Loucy (cell line): Measurements from ENCODE around the gene TMEM82.

ENCODE experiments used
- H2AFZ ChIP-seq: fragments of 200-600 bp; sonication (generic); 2 replicates; pipeline ENCODE4 v1.6.0; 2016; ENCODE audit warnings: antibody characterized with exemption, mild to moderate bottlenecking, low read length, moderate library complexity
- H3F3A ChIP-seq: fragments of 200-600 bp; 2 replicates; pipeline ENCODE4 v1.6.0; 2016; ENCODE audit warnings: antibody characterized with exemption, low read depth, mild to moderate bottlenecking
- H3K27me3 ChIP-seq: fragments of 200-600 bp; sonication (generic); 2 replicates; pipeline ENCODE4 v1.6.1; 2014; ENCODE audit warnings: low read length, mild to moderate bottlenecking; ENCODE audit not compliant: insufficient read depth, poor library complexity, severe bottlenecking
- H3K36me3 ChIP-seq: fragments of 200-600 bp; sonication (generic); 2 replicates; pipeline ENCODE4 v1.6.1; 2016; ENCODE audit warnings: low read length; ENCODE audit not compliant: insufficient read depth
- H3K4me1 ChIP-seq: fragments of 200-600 bp; sonication (generic); 2 replicates; pipeline ENCODE4 v1.5.1; 2014; ENCODE audit warnings: low read length, mild to moderate bottlenecking; ENCODE audit not compliant: insufficient read depth, poor library complexity, severe bottlenecking
- H3K4me2 ChIP-seq: fragments of 200-600 bp; sonication (generic); 2 replicates; pipeline ENCODE4 v1.6.0; 2014; ENCODE audit warnings: antibody characterized with exemption, low read length, low read depth, mild to moderate bottlenecking; ENCODE audit not compliant: poor library complexity, severe bottlenecking
- H3K4me3 ChIP-seq: fragments of 200-600 bp; sonication (generic); 2 replicates; pipeline ENCODE4 v1.5.1; 2014; ENCODE audit warnings: low read length, mild to moderate bottlenecking, mixed read lengths; ENCODE audit not compliant: poor library complexity, severe bottlenecking
- H3K79me2 ChIP-seq: fragments of 200-600 bp; sonication (generic); 2 replicates; pipeline ENCODE4 v1.6.1; 2014; ENCODE audit warnings: low read length; ENCODE audit not compliant: insufficient read depth
- H3K9ac ChIP-seq: fragments of 200-600 bp; sonication (generic); 2 replicates; pipeline ENCODE4 v1.6.0; 2014; ENCODE audit warnings: mild to moderate bottlenecking, low read depth, low read length, moderate library complexity; ENCODE audit not compliant: poor library complexity, severe bottlenecking
- H3K9me2 ChIP-seq: fragments of 200-600 bp; sonication (generic); replicated peaks from 2 replicates; pipeline ENCODE4 v1.6.1; 2016; ENCODE audit warnings: low read depth, low read length, mixed read lengths
- H3K9me3 ChIP-seq: fragments of 200-600 bp; sonication (generic); 2 replicates; pipeline ENCODE4 v1.6.1; 2014; ENCODE audit warnings: mild to moderate bottlenecking, antibody characterized with exemption, low read length, low read depth; ENCODE audit not compliant: insufficient read depth
- H4K20me1 ChIP-seq: fragments of 200-600 bp; sonication (generic); 2 replicates; pipeline ENCODE4 v1.6.0; 2014; ENCODE audit warnings: antibody characterized with exemption, low read length, mild to moderate bottlenecking; ENCODE audit not compliant: insufficient read depth, poor library complexity, severe bottlenecking
- EZH2phosphoT487 ChIP-seq: fragments of 200-600 bp; IDR thresholded peaks from 2 replicates; pipeline ENCODE4 v1.6.1; 2018; ENCODE audit warnings: antibody characterized with exemption, mild to moderate bottlenecking, moderate library complexity, borderline replicate concordance
- TF ChIP-seq, protein P1 (sequence below): fragments of 200-600 bp; sonication (generic); conservative IDR thresholded peaks from 2 replicates; pipeline ENCODE4 v1.5.1; 2014; ENCODE audit warnings: mild to moderate bottlenecking, antibody characterized with exemption, low read length

TMEM82 gene

DNA sequence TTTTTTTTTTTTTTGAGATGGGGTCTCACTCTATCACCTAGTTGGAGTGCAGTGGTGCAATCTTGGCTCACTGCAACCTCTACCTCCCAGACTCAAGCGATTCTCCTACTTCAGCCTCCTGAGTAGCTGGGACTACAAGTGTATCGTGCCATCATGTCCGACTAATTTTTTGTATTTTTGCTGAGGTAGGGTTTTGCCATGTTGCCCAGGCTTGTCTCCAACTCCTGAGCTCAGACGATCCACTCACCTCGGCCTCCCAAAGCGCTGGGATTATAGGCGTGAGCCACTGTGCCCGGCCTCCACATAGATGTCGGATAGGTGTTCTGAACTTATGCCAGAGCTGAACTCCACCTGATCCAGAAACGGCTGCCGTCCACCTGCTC is 37.1 kb upstream of the TMEM82 start:
- Histone ChIP-seq H3K27me3 (no peaks in the 10 kb centered on the region), H3K4me2 (no peak overlapping the region), H3K4me3 (no peak overlapping the region), H3K9me2 (no peaks in the 10 kb centered on the region), H4K20me1 (no peaks in the 10 kb centered on the region), H3K9me3 (no peaks in the 10 kb centered on the region), H2AFZ (no peak overlapping the region), H3F3A (no peaks in the 10 kb centered on the region), H3K9ac (no peak overlapping the region), H3K4me1 (no peaks in the 10 kb centered on the region), H3K36me3 (peaks cover 7% of the 10 kb centered on the region; the same call in 1 of the 2 replicates), H3K79me2 (peaks cover 50% of the 10 kb centered on the region; the same call in 1 of the 2 replicates)
- no peak for TF ChIP-seq EZH2phosphoT487
- TF ChIP-seq, protein P1, sequence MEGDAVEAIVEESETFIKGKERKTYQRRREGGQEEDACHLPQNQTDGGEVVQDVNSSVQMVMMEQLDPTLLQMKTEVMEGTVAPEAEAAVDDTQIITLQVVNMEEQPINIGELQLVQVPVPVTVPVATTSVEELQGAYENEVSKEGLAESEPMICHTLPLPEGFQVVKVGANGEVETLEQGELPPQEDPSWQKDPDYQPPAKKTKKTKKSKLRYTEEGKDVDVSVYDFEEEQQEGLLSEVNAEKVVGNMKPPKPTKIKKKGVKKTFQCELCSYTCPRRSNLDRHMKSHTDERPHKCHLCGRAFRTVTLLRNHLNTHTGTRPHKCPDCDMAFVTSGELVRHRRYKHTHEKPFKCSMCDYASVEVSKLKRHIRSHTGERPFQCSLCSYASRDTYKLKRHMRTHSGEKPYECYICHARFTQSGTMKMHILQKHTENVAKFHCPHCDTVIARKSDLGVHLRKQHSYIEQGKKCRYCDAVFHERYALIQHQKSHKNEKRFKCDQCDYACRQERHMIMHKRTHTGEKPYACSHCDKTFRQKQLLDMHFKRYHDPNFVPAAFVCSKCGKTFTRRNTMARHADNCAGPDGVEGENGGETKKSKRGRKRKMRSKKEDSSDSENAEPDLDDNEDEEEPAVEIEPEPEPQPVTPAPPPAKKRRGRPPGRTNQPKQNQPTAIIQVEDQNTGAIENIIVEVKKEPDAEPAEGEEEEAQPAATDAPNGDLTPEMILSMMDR, result no peak

DNA sequence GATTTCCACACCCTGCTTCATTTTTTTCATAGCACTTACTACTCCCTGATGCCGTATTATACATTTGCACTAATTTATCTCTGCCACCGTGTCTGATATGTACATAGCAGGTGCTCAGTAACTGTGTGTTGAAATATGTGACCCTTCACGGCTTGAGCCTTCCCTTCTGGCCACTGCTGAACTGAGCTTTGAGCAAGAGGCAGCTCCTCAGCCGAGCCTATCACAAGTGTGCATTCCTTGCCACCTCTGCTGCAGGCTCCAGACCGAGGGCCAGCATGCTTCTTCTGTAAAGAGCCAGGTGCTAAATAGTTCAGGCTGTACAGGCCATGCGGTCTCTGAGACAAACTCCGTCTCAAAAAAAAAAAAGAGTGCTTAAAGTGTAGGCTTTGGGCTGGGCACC is 35.5 kb upstream of the TMEM82 start:
- Histone ChIP-seq H3K9ac (no peak overlapping the region), H2AFZ (no peak overlapping the region), H3K4me2 (no peak overlapping the region), H3F3A (no peaks in the 10 kb centered on the region), H3K9me3 (no peaks in the 10 kb centered on the region), H3K9me2 (no peaks in the 10 kb centered on the region), H3K4me1 (no peaks in the 10 kb centered on the region), H3K79me2 (peaks cover 47% of the 10 kb centered on the region; the same call in 1 of the 2 replicates), H4K20me1 (no peaks in the 10 kb centered on the region), H3K36me3 (peaks cover 7% of the 10 kb centered on the region; the same call in 1 of the 2 replicates), H3K4me3 (no peak overlapping the region), H3K27me3 (no peaks in the 10 kb centered on the region)
- TF ChIP-seq, protein P1, result no peak
- no peak for TF ChIP-seq EZH2phosphoT487

DNA sequence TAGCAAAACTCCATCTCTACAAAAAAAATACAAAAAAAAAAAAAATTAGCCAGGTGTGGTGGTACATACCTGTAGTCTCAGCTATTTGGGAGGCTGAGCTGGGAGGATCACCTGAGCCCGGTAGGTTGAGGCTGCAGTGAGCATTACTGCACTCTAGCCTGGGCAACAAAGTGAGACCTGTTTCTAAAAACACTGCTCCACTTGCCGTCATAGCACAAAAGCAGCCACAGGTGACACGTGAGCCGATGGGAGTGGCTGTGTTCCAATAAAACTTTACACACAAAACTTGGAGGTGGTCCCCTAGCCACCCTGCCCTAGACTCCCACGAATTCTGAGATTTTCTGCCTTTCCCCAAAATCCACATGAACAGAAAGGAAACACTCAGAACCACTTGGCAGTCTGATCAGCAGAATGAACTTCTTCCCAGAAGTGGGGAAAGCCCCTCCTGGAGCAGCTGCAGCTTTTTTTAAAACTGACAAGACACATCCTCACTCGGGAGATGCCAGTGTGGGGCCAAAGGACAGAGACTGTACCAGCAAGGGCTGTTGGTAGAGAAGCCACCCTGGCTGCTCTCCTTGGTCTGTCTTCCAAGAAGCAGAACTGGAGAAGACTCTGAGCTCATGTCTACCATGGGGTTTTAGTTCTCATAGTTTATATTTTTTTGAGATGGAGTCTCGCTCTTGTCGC is 34.9 kb upstream of the TMEM82 start:
- H3K79me2 ChIP-seq, result peaks cover 43% of the 10 kb centered on the region; the same call in 1 of the 2 replicates
- H2AFZ ChIP-seq, result no peak overlapping the region
- no peak overlapping the region for H3K4me2 ChIP-seq
- no peak overlapping the region for H3K4me3 ChIP-seq
- H3K27me3 ChIP-seq, result no peaks in the 10 kb centered on the region
- no peak overlapping the region for H3K9ac ChIP-seq
- no peaks in the 10 kb centered on the region for H3F3A ChIP-seq
- no peak for TF ChIP-seq EZH2phosphoT487
- H3K36me3 ChIP-seq, result peaks cover 7% of the 10 kb centered on the region; the same call in 1 of the 2 replicates
- no peaks in the 10 kb centered on the region for H3K9me3 ChIP-seq
- H3K4me1 ChIP-seq, result no peaks in the 10 kb centered on the region
- H4K20me1 ChIP-seq, result no peaks in the 10 kb centered on the region
- no peaks in the 10 kb centered on the region for H3K9me2 ChIP-seq
